Neural progenitor cell (in vitro differentiated cells): ENCODE measurements around the gene AGFG1. TPM values are rescaled to one million over a fixed set of nuclear protein-coding genes. Genes with fewer than 3 reads are reported as not detected.

Experiments used
- DNase-seq: peaks from one replicate; pipeline ENCODE4 v3.0.0-alpha.2; 2016; ENCODE audit warnings: low spot score
- H2AFZ ChIP-seq: fragments of 200-600 bp; sonication (generic); replicated peaks from 2 replicates; pipeline ENCODE4 v1.6.1; 2016; ENCODE audit warnings: antibody characterized with exemption
- H3F3A ChIP-seq: fragments of 200-600 bp; sonication (generic); 2 replicates; pipeline ENCODE4 v1.6.1; 2016; ENCODE audit warnings: antibody characterized with exemption, low read depth
- H3K27ac ChIP-seq: fragments of 200-600 bp; sonication (generic); 2 replicates; pipeline ENCODE4 v1.5.1; 2016; ENCODE audit warnings: mild to moderate bottlenecking
- H3K27me3 ChIP-seq: fragments of 200-600 bp; sonication (generic); 2 replicates; pipeline ENCODE4 v1.6.1; 2016; ENCODE audit warnings: mild to moderate bottlenecking, moderate library complexity
- H3K36me3 ChIP-seq: fragments of 200-600 bp; sonication (generic); 2 replicates; pipeline ENCODE4 v1.5.1; 2016
- H3K4me1 ChIP-seq: fragments of 200-600 bp; sonication (generic); 2 replicates; pipeline ENCODE4 v1.6.1; 2016; ENCODE audit warnings: mixed run types
- H3K4me2 ChIP-seq: fragments of 200-600 bp; sonication (generic); 2 replicates; pipeline ENCODE4 v1.6.1; 2016
- H3K4me3 ChIP-seq: fragments of 200-600 bp; sonication (generic); 2 replicates; pipeline ENCODE4 v1.5.1; 2016
- H3K79me2 ChIP-seq: fragments of 200-600 bp; sonication (generic); 2 replicates; pipeline ENCODE4 v1.6.1; 2016; ENCODE audit warnings: low read depth
- H3K9ac ChIP-seq: fragments of 200-600 bp; sonication (generic); 2 replicates; pipeline ENCODE4 v1.6.1; 2016
- H3K9me3 ChIP-seq: fragments of 200-600 bp; sonication (generic); 2 replicates; pipeline ENCODE4 v1.5.1; 2016; ENCODE audit warnings: low read depth
- H4K20me1 ChIP-seq: fragments of 200-600 bp; sonication (generic); 2 replicates; pipeline ENCODE4 v1.6.1; 2016; ENCODE audit warnings: low read depth
- H3K27ac Mint-ChIP-seq: 3 replicates; pipeline ENCODE4 v1.8.0; 2021; ENCODE audit warnings: mixed read lengths
- H3K27me3 Mint-ChIP-seq: 2 replicates; pipeline ENCODE4 v1.8.0; 2022; ENCODE audit warnings: low read depth, mild to moderate bottlenecking, inconsistent platforms, moderate library complexity, mixed read lengths; ENCODE audit not compliant: insufficient read depth
- H3K36me3 Mint-ChIP-seq: 3 replicates; pipeline ENCODE4 v1.8.0; 2021; ENCODE audit warnings: mixed read lengths
- H3K4me1 Mint-ChIP-seq: 3 replicates; pipeline ENCODE4 v1.8.0; 2021; ENCODE audit warnings: mixed read lengths
- H3K4me3 Mint-ChIP-seq: 3 replicates; pipeline ENCODE4 v1.8.0; 2021; ENCODE audit warnings: mild to moderate bottlenecking, moderate library complexity, mixed read lengths
- H3K9me3 Mint-ChIP-seq: 3 replicates; pipeline ENCODE4 v1.8.0; 2020; ENCODE audit warnings: mixed read lengths
- EZH2 ChIP-seq: fragments of 200-600 bp; sonication (generic); IDR thresholded peaks from 2 replicates; pipeline ENCODE4 v1.6.1; 2017; ENCODE audit warnings: antibody characterized with exemption, mild to moderate bottlenecking, moderate library complexity
- EZH2phosphoT487 ChIP-seq: fragments of 200-600 bp; sonication (generic); IDR thresholded peaks from 2 replicates; pipeline ENCODE4 v1.6.1; 2017; ENCODE audit warnings: antibody characterized with exemption
- total RNA-seq: library from RNA; depleted of rRNA; stranded (reverse); fragments of >200 nt; gene quantifications from 2 replicates; pipeline ENCODE4 v1.2.3, GENCODE V29; 2015; ENCODE audit warnings: low replicate concordance
- TF ChIP-seq, protein P1 (sequence below): fragments of 200-600 bp; sonication (generic); IDR thresholded peaks from 2 replicates; pipeline ENCODE4 v1.5.1; 2017; ENCODE audit warnings: antibody characterized with exemption, mild to moderate bottlenecking

Gene AGFG1
- total RNA-seq, 1 donor from 2014 or later: 84.8 TPM

DNA sequence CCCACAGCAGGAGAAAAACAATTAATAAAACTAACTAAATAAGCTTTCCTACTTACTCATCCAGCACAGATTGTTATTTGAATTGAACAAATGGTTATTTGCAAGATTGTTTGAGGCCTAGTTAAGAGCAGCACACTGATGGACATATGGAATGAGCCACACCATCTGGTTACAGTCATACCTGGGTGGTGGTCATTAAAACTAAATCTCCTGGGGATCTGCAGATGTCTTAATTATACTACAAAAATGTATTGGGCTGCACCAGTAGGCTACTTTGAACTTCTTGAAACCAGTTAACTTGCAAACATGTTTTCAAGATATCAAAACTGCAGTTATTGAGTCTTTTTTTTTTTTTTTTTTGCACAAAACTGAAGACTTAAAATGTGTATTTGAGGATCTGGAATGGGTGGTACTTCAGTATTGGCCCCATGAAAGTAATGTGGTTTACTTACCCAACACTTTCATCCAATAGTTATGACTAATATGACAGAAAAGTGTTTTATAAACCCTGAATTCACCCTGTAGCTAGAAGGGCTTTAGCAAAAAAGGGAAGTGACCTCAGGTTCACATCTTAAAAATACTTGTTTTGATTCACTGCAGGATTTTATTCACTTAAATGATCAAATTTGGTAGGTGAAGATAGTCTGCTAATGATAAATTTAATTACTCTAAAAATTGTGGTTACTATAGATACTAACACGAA is 10.8 kb downstream of the AGFG1 start:
- Histone ChIP-seq H3K79me2 (peaks cover 100% of the 10 kb centered on the region), H3K4me3 (no peak overlapping the region), H2AFZ (no peak overlapping the region), H3K9me3 (no peaks in the 10 kb centered on the region), H3K27ac (no peak overlapping the region), H3K36me3 (no peaks in the 10 kb centered on the region), H4K20me1 (peaks cover 37% of the 10 kb centered on the region), H3F3A (no peaks in the 10 kb centered on the region), H3K4me1 (no peaks in the 10 kb centered on the region), H3K4me2 (no peak overlapping the region), H3K9ac (no peak overlapping the region), H3K27me3 (no peaks in the 10 kb centered on the region)
- DNase-seq: no peak
- Mint-ChIP-seq H3K4me1 (no peaks in the 10 kb centered on the region), H3K27ac (no peak overlapping the region), H3K4me3 (no peak overlapping the region), H3K36me3 (peaks cover 25% of the 10 kb centered on the region), H3K27me3 (no peaks in the 10 kb centered on the region), H3K9me3 (peaks cover 28% of the 10 kb centered on the region)
- TF ChIP-seq EZH2phosphoT487 (no peak), EZH2 (no peak)
- TF ChIP-seq, protein P1, sequence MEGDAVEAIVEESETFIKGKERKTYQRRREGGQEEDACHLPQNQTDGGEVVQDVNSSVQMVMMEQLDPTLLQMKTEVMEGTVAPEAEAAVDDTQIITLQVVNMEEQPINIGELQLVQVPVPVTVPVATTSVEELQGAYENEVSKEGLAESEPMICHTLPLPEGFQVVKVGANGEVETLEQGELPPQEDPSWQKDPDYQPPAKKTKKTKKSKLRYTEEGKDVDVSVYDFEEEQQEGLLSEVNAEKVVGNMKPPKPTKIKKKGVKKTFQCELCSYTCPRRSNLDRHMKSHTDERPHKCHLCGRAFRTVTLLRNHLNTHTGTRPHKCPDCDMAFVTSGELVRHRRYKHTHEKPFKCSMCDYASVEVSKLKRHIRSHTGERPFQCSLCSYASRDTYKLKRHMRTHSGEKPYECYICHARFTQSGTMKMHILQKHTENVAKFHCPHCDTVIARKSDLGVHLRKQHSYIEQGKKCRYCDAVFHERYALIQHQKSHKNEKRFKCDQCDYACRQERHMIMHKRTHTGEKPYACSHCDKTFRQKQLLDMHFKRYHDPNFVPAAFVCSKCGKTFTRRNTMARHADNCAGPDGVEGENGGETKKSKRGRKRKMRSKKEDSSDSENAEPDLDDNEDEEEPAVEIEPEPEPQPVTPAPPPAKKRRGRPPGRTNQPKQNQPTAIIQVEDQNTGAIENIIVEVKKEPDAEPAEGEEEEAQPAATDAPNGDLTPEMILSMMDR: no peak

DNA sequence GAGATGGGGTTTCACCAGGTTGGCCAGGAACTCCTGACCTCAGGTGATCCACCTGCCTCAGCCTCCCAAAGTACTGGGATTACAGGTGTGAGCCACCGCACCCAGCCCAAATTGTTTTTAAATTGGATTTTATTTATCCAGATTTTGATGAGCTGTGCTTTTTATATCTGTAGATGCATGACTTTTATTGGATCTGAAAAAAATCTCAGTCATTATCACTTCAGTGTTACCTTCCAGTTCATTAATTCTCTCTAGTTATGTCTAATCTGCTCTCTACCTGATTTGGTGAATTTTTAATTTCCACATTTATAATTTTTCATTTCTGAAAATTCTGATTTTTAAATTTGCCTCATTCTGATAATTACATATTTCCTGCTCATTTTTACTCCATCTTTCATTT is 13.5 kb downstream of the AGFG1 start:
- Histone ChIP-seq H3K9me3 (no peaks in the 10 kb centered on the region), H3K4me3 (no peak overlapping the region), H3K79me2 (peaks cover 100% of the 10 kb centered on the region), H3K27me3 (no peaks in the 10 kb centered on the region), H2AFZ (no peak overlapping the region), H3K27ac (no peak overlapping the region), H3K4me2 (no peak overlapping the region), H3K4me1 (no peaks in the 10 kb centered on the region), H3K36me3 (no peaks in the 10 kb centered on the region), H3F3A (no peaks in the 10 kb centered on the region), H3K9ac (no peak overlapping the region), H4K20me1 (peaks cover 22% of the 10 kb centered on the region)
- no peak for DNase-seq
- peaks cover 37% of the 10 kb centered on the region for H3K9me3 Mint-ChIP-seq
- peaks cover 29% of the 10 kb centered on the region for H3K36me3 Mint-ChIP-seq
- H3K4me3 Mint-ChIP-seq: no peak overlapping the region
- no peak overlapping the region for H3K27ac Mint-ChIP-seq
- TF ChIP-seq EZH2 (no peak), EZH2phosphoT487 (no peak)
- TF ChIP-seq, protein P1: no peak
- H3K4me1 Mint-ChIP-seq: no peaks in the 10 kb centered on the region
- H3K27me3 Mint-ChIP-seq: no peaks in the 10 kb centered on the region

DNA sequence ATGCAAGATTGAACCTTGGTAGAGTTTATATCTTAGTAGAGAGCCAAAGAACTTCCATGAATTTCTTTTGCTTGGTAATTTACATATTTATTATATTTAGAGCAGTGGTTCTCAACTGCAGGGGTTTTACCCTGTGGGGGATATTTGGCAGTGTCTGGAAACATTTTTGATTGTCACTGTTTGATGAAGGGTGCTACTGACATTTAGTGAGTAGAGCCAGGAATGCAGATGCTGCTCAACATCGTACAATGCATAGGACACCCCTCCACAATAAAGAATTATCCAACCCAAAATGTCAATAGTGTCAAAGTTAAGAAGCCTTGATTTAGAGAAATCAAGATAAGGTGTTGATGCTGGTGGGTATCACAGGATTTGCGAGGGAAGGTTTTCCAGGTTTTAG is 14.7 kb downstream of the AGFG1 start:
- Histone ChIP-seq H3K4me1 (no peaks in the 10 kb centered on the region), H3K27ac (no peak overlapping the region), H4K20me1 (peaks cover 23% of the 10 kb centered on the region), H3K4me2 (no peak overlapping the region), H3K9ac (no peak overlapping the region), H3K9me3 (no peaks in the 10 kb centered on the region), H2AFZ (no peak overlapping the region), H3K79me2 (peaks cover 100% of the 10 kb centered on the region), H3K4me3 (no peak overlapping the region), H3F3A (no peaks in the 10 kb centered on the region), H3K36me3 (no peaks in the 10 kb centered on the region), H3K27me3 (no peaks in the 10 kb centered on the region)
- TF ChIP-seq EZH2 (no peak), EZH2phosphoT487 (no peak)
- TF ChIP-seq, protein P1: no peak
- Mint-ChIP-seq H3K27ac (no peak overlapping the region), H3K36me3 (peaks cover 27% of the 10 kb centered on the region), H3K9me3 (peaks cover 37% of the 10 kb centered on the region), H3K4me3 (no peak overlapping the region), H3K4me1 (no peaks in the 10 kb centered on the region), H3K27me3 (no peaks in the 10 kb centered on the region)
- no peak for DNase-seq
